HG03457 (cell line): ENCODE results near the gene PRRG3.

Experiments
- ATAC-seq: cut with Tn5 transposase; IDR thresholded peaks from one replicate; pipeline ENCODE4 v1.9.1; 2021; ENCODE audit warnings: moderate number of reproducible peaks; ENCODE audit not compliant: unreplicated experiment

The PRRG3 gene

DNA sequence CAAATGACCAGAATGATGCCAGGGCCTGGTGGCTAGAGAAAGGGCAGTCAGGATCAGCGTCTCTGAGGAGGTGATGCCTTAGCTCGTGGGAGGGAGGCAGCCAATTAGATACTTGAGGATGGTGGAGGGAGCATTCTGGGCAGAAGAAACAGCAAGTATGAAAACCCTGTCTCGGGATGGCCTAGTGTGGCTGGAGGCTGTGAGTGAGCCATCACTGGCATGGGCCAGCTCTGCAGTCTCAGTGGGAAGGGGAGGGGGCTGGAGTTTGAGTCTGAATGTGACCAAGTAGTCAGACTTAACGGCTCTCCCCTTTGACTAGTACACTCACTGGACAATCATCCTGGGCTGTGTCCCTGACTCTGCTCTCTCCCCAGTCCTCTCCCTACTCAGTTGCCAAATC, 46.3 kb downstream of the PRRG3 start:
- no peak for ATAC-seq

DNA sequence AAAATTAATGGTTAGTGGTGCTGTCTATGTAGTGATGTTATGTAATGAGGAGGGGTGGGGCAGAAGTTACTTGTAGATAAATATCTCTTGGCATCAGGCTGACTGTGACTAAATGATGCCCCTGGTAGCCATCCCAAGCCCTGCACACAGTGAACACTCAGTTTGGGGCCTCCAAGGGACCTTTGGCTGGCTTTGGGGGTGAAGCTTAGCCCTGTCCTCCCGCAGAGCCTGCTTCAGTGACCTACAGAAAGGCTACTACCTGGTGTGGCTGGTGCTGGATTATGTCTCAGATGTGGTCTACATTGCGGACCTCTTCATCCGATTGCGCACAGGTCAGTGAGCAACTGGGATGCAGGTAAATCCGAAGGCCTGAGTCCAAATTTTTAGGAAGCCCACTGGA, 47.1 kb downstream of the PRRG3 start:
- ATAC-seq = no peak

- ATAC-seq = no peak
Observed at GRCh38 chrX:151743651-151744470, 48.6 kb downstream of the PRRG3 start.

DNA sequence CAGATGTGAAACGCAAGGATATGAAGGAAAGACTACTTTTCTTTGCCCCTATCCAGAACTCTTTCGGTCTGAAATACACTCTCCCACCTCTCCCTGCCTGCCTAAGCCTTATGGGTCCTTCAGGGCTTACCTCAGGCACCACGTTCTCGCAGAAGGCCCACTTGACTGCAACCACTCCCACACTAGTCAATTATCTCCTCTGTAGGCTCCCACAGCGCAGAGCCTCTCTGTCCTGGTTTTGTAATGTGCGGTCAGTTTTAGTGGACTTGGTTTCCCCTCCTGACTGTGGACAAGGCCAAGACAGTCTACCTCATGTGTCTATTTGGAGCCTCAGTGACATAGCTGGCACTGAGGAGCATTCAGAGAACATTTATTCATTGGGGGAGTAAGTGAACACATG, 50.4 kb downstream of the PRRG3 start:
- no peak for ATAC-seq

DNA sequence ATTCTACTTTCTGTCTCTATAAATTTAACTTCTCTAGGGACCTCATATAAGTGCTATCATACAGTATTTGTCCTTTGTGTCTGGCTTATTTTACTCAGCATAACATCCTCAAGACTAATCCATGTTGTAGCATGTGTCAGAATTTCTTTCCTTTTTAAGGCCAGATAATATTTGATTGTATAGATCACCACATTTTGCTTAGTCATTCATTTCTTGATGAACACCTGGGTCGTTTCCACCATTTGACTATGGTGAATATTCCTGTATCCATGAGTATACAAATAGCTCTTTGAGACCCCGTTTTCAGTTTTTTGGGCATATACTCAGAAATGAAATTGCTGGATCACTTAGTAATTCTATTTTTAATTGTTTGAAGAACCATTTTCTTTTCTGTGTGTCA, 51.2 kb downstream of the PRRG3 start:
- no peak for ATAC-seq

GRCh38 chrX:151750511-151750910, 55.3 kb downstream of the PRRG3 start:
- ATAC-seq = no peak

DNA sequence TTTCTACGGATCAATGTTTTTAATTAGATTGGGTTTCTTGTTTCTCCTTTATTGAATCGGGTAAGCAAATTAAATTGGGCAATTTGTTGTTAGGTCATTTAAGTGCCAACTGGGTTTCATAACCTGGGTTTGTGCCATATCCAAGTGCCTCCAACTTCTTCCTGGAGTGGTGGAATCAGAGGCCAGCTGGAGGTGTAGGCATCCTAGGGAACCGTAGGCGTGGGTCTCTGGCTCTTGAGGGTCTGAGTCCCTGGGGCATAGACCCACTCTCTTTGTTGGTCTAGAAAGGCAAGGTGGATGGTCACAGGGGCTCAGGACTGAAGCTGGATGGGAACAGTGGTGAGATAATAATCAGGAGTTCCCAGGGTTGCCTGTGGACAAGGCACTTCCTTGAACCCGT, 57.6 kb downstream of the PRRG3 start:
- no peak for ATAC-seq

- no peak for ATAC-seq
Observed at GRCh38 chrX:151753313-151754046, 58.2 kb downstream of the PRRG3 start.

DNA sequence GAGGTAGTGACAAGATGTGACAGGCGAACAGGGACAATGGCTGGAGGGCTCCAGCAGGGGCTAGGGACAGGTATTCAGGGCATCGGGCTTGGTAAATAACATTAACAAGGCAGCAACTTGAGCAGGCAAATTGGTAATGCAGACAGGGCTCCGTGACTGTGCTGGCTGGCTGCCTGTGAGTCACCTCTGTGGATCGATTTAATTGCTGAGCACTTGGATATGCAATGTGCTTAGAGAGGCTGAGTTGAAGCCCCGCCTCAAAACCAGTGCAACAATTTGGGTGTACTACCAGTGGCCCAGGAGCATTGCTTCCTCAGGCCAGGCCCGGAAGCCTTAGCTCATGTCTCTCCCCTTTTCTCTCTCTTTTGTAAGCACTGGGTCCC, 58.8 kb downstream of the PRRG3 start:
- ATAC-seq = no peak

- no peak for ATAC-seq
Observed at GRCh38 chrX:151754641-151755215, 59.5 kb downstream of the PRRG3 start.
